HL-60 (cell line): ENCODE data around the gene AKT1S1.

Source experiments
- DNase-seq, 2 experiments: peaks; one replicate each; pipeline ENCODE4 v3.0.0-alpha.2; 2010 to 2020; ENCODE audit warnings: low read depth in 1 of 2, low spot score in 1 of 2
- H3K27ac ChIP-seq: fragments of 250-450 bp; sonication (Bioruptor Pico); replicated peaks from 2 replicates; pipeline ENCODE4 v1.5.1; 2020; ENCODE audit warnings: mild to moderate bottlenecking, moderate library complexity
- H3K27me3 ChIP-seq: fragments of 250-450 bp; sonication (Bioruptor Pico); 2 replicates; pipeline ENCODE4 v1.5.1; 2021; ENCODE audit warnings: mild to moderate bottlenecking, moderate library complexity; ENCODE audit not compliant: insufficient read depth, poor library complexity, severe bottlenecking
- H3K4me3 ChIP-seq: replicated peaks from 2 replicates; pipeline ENCODE4 v1.5.1; 2011; ENCODE audit warnings: mild to moderate bottlenecking, control low read depth, low read length; ENCODE audit not compliant: insufficient read depth
- CTCF ChIP-seq: IDR thresholded peaks from one replicate; pipeline ENCODE4 v1.5.1; 2011; ENCODE audit warnings: low read length, control low read depth, inconsistent platforms; ENCODE audit not compliant: insufficient read depth
- GABPA ChIP-seq: IDR thresholded peaks from 2 replicates; pipeline ENCODE4 v1.6.1; 2012; ENCODE audit warnings: low read depth
- POLR2AphosphoS5 ChIP-seq: IDR thresholded peaks from 2 replicates; pipeline ENCODE4 v1.6.1; 2012; ENCODE audit warnings: low read depth
- SPI1 ChIP-seq: IDR thresholded peaks from 2 replicates; pipeline ENCODE4 v1.6.1; 2012; ENCODE audit warnings: low read depth, mild to moderate bottlenecking, borderline replicate concordance
- TF ChIP-seq, protein P1 (sequence below): IDR thresholded peaks from 2 replicates; pipeline ENCODE4 v1.6.1; 2012; ENCODE audit warnings: low read depth; ENCODE audit not compliant: insufficient replicate concordance

Gene AKT1S1

DNA sequence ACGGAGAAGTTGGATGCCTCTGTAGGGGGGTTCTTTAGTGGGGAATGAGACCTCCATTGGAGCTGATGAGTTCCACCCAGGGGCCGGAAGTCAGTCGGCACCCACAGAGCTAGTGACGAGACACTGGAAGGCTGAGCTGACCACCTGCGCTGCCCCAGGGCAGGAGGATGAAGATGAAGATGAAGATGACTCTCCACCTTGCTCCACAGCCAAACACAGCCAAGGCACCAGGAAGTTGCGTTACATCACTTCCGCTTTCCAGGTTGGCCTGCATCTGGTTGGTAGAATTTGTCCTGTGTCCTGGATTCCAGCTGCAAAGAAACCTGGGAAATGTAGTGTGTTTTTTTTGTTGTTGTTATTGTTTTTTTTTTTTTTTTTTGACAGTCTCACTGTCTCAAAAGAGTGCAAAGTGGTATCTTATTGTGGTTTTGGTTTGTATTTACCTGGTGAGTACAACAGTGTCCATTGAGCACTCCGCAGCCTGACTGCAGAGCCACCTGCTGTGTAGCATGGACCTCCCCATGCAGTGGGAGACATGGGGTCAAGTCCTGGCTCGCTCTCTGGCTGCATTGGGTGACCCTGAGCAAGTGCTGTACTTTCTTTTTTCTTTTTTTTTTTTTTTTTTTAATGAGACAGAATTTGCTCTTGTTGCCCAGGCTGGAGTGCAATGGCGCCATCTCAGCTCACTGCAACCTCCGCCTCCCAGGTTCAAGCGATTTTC lies 2.2 kb upstream of the AKT1S1 start:
- Histone ChIP-seq H3K27me3 (no peaks in the 10 kb centered on the region), H3K4me3 (no peak overlapping the region), H3K27ac (no peak overlapping the region)
- TF ChIP-seq CTCF (no peak), GABPA (peak; percentile 84), POLR2AphosphoS5 (no peak), SPI1 (peak; percentile 78; the same call in 1 of the 2 replicates)
- TF ChIP-seq, protein P1, sequence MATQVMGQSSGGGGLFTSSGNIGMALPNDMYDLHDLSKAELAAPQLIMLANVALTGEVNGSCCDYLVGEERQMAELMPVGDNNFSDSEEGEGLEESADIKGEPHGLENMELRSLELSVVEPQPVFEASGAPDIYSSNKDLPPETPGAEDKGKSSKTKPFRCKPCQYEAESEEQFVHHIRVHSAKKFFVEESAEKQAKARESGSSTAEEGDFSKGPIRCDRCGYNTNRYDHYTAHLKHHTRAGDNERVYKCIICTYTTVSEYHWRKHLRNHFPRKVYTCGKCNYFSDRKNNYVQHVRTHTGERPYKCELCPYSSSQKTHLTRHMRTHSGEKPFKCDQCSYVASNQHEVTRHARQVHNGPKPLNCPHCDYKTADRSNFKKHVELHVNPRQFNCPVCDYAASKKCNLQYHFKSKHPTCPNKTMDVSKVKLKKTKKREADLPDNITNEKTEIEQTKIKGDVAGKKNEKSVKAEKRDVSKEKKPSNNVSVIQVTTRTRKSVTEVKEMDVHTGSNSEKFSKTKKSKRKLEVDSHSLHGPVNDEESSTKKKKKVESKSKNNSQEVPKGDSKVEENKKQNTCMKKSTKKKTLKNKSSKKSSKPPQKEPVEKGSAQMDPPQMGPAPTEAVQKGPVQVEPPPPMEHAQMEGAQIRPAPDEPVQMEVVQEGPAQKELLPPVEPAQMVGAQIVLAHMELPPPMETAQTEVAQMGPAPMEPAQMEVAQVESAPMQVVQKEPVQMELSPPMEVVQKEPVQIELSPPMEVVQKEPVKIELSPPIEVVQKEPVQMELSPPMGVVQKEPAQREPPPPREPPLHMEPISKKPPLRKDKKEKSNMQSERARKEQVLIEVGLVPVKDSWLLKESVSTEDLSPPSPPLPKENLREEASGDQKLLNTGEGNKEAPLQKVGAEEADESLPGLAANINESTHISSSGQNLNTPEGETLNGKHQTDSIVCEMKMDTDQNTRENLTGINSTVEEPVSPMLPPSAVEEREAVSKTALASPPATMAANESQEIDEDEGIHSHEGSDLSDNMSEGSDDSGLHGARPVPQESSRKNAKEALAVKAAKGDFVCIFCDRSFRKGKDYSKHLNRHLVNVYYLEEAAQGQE: no peak
- peak; percentile 81 to 84 for DNase-seq

GRCh38 chr19:49878744-49879070 lies 1.6 kb upstream of the AKT1S1 start:
- TF ChIP-seq, protein P1: no peak
- TF ChIP-seq POLR2AphosphoS5: no peak
- no peak for TF ChIP-seq GABPA
- no peak for TF ChIP-seq SPI1
- TF ChIP-seq CTCF: no peak
- no peak for DNase-seq
- Histone ChIP-seq H3K27ac (no peak overlapping the region; the same call in 1 of the 2 replicates), H3K27me3 (no peaks in the 10 kb centered on the region), H3K4me3 (peak overlapping the region; percentile 81; the same call in 1 of the 2 replicates)

GRCh38 chr19:49877879-49878743 lies 956 bp upstream of the AKT1S1 start:
- Histone ChIP-seq H3K27me3 (no peaks in the 10 kb centered on the region), H3K4me3 (peak overlapping the region; percentile 81), H3K27ac (peak overlapping the region; percentile 95)
- DNase-seq: peak; percentile 94 to 98
- TF ChIP-seq CTCF: no peak
